ENCODE data around the gene MED26. TPM values are rescaled to one million over a fixed set of nuclear protein-coding genes. Genes with fewer than 3 reads are reported as not detected.

Gene MED26
- total RNA-seq, 2 donors from 2014 or later, result 5.2 to 5.9 TPM

DNA sequence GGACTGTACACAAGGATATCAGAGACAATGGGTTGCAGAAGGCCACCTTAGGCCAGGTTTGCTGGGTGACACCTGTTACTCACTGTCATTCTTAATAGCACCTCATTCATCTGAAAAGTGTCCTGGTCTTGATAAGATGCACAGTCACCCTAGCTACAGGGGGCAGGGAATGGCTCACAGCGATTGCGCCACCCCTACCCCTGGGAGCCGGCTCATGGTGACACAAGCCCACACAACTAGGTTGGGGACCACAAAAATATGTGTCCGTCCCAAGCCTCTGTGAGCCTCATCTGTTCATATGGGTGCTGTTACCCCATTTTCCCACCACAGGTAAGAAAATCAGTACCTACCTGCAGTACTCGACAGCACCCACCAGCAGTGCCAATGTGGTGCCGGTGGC lies 23.4 kb downstream of the MED26 start:
- H3K27me3 ChIP-seq, result no peaks in the 10 kb centered on the region
- no peak overlapping the region for H3K27ac ChIP-seq
- no peak overlapping the region for H3K4me3 ChIP-seq
- H3K4me1 ChIP-seq, result peaks cover 0 to 69% of the 10 kb centered on the region in 2 donors
- DNase-seq (ENCODE audit: low spot score), result no peak
- H3K36me3 ChIP-seq, result no peaks in the 10 kb centered on the region
- TF ChIP-seq, protein P1, sequence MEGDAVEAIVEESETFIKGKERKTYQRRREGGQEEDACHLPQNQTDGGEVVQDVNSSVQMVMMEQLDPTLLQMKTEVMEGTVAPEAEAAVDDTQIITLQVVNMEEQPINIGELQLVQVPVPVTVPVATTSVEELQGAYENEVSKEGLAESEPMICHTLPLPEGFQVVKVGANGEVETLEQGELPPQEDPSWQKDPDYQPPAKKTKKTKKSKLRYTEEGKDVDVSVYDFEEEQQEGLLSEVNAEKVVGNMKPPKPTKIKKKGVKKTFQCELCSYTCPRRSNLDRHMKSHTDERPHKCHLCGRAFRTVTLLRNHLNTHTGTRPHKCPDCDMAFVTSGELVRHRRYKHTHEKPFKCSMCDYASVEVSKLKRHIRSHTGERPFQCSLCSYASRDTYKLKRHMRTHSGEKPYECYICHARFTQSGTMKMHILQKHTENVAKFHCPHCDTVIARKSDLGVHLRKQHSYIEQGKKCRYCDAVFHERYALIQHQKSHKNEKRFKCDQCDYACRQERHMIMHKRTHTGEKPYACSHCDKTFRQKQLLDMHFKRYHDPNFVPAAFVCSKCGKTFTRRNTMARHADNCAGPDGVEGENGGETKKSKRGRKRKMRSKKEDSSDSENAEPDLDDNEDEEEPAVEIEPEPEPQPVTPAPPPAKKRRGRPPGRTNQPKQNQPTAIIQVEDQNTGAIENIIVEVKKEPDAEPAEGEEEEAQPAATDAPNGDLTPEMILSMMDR (IDR thresholded peaks at IDR 0.05), result no peak
- H3K9me3 ChIP-seq, result no peaks in the 10 kb centered on the region

DNA sequence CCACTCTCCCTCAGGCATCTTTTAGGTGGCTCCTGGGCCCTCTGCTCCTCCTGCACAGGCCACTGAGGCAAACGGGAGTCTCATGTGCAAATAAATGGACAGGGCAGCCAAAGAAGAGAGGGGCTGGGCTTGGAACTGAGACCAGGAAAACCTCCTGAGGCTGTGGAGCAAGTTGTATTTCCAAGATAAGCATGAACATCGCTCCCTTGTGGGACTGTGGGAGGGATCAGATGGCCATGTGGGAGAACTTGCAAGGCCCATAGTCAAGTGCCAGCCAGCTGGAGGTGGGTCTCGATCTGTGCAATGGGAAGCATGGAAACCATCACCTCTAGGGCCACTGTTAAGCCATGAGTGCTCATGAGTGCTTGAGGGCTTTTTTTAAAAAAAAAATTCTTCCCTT lies 24.9 kb downstream of the MED26 start:
- Histone ChIP-seq H3K4me3 (no peak overlapping the region), H3K27ac (no peak overlapping the region), H3K4me1 (peaks cover 0 to 75% of the 10 kb centered on the region in 2 donors), H3K27me3 (no peaks in the 10 kb centered on the region), H3K36me3 (no peaks in the 10 kb centered on the region), H3K9me3 (no peaks in the 10 kb centered on the region)
- TF ChIP-seq, protein P1 (IDR thresholded peaks at IDR 0.05), result no peak
- DNase-seq (ENCODE audit: low spot score), result no peak

DNA sequence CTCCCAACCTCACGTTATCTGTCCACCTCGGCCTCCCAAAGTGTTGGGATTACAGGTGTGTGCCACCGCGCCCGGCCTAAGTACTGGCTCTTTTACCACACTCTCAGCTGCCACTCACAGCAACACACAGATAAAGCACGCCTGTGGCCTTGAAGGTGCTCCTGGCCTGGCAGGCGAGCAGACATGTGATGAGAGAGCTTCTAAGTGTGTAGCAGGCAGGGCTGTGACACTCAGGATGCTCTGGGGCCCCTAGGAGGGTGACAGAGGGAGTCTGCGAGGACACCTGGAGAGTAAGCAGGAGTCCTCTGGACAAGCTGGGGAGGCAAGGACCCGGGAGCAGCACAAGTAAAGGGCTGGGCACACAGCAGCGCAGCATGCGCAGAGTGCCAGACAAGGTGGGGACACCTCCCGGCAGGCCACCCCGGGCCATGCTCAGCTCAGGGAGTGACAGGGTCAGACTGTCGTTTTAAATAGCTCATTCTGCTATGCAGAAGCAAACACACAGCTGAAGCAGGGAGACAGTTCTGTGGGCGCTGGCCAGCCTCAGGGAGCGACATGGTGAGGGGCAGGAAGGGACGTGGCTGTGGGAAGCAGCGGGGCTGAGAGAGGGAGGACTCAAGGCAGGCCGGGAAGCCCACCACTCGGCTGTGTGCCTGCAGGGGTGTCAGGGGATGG lies 26.5 kb downstream of the MED26 start:
- no peaks in the 10 kb centered on the region for H3K36me3 ChIP-seq
- TF ChIP-seq, protein P1 (IDR thresholded peaks at IDR 0.05), result no peak
- H3K9me3 ChIP-seq, result no peaks in the 10 kb centered on the region
- DNase-seq (ENCODE audit: low spot score), result no peak
- H3K4me3 ChIP-seq, result no peak overlapping the region
- peaks cover 0 to 73% of the 10 kb centered on the region in 2 donors for H3K4me1 ChIP-seq
- H3K27me3 ChIP-seq, result no peaks in the 10 kb centered on the region
- peak overlapping the region; percentile 7 to 61 for H3K27ac ChIP-seq

DNA sequence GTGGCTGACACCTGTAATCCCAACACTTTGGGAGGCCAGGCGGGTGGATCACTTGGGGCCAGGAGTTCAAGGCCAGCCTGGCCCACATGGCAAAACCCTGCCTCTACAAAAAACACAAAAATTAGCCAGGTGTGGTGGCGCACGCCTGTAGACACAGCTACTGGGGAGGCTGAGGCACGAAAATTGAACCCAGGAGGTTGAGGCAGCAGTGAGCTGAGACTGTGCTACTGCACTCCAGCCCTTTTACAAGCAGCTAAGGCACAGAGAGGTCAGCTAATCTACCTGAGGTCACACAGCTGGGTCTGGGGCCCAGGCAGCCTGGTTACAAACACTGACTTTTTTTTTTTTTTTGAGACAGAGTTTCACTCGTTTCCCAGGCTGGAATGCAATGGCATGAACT lies 27.2 kb downstream of the MED26 start:
- no peak for DNase-seq (ENCODE audit: low spot score)
- TF ChIP-seq, protein P1 (IDR thresholded peaks at IDR 0.05), result no peak
- no peak overlapping the region for H3K4me3 ChIP-seq
- H3K36me3 ChIP-seq, result no peaks in the 10 kb centered on the region
- H3K27me3 ChIP-seq, result no peaks in the 10 kb centered on the region
- peak overlapping the region; percentile 7 to 61 for H3K27ac ChIP-seq
- peaks cover 0 to 68% of the 10 kb centered on the region in 2 donors for H3K4me1 ChIP-seq
- H3K9me3 ChIP-seq, result no peaks in the 10 kb centered on the region

DNA sequence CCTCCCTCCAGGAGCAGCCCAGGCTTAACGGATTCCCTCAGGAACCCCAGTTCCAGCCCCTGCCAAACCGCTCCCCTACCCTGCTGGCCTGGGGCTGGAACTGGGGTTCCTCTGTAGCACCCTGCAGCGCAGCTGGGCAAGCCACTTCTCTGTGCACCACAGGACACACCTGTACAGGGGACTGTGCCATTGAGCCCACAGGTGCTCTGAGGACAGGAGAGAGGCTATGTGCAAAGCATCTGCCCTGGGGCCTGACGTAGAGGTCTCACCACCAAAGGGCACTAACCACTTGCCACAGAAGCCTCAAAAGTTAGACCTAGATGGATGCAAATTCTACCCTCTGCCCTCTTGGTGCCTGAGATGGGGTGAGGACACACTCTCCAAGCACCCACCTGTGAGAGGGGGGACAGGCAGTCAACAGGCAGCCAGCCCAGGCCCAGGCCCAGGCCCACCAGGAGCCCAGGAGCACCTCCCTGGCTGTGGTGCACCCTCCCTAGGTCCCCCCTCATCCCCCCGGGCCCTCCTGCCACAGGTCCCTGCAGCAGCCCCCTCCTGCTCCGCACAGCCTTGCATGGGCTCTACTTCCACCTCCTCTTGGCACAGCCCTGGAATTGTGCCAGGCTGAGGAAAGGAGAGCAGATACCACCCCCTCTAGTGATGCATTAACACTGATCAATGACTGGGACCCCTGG lies 28.2 kb downstream of the MED26 start:
- TF ChIP-seq, protein P1 (IDR thresholded peaks at IDR 0.05), result no peak
- no peaks in the 10 kb centered on the region for H3K27me3 ChIP-seq
- no peak for DNase-seq (ENCODE audit: low spot score)
- no peak overlapping the region for H3K4me3 ChIP-seq
- no peaks in the 10 kb centered on the region for H3K9me3 ChIP-seq
- H3K27ac ChIP-seq, result no peak overlapping the region
- H3K4me1 ChIP-seq, result peaks cover 0 to 65% of the 10 kb centered on the region in 2 donors
- no peaks in the 10 kb centered on the region for H3K36me3 ChIP-seq
